Measurements from ENCODE around the gene SPOCK1.

Gene SPOCK1

GRCh38 chr5:137383909-137384308, 115.2 kb downstream of the SPOCK1 start:
- no peak for DNase-seq (ENCODE audit: low read depth in 2 of 2)
- H3K4me3 ChIP-seq (replicated peaks in 1 of 2; ENCODE audit: low read depth in 2 of 2, low read length in 2 of 2): no peak overlapping the region
- no peak for TF ChIP-seq CTCF (IDR thresholded peaks at IDR 0.05; ENCODE audit: low read depth, low read length)

- H3K4me3 ChIP-seq (replicated peaks in 1 of 2; ENCODE audit: low read depth in 2 of 2, low read length in 2 of 2): no peak overlapping the region
- TF ChIP-seq CTCF (IDR thresholded peaks at IDR 0.05; ENCODE audit: low read depth, low read length): no peak
- no peak for DNase-seq (ENCODE audit: low read depth in 2 of 2)
Observed at GRCh38 chr5:137381555-137381954, 117.6 kb downstream of the SPOCK1 start.

GRCh38 chr5:137379555-137380286, 119.4 kb downstream of the SPOCK1 start:
- DNase-seq (ENCODE audit: low read depth in 2 of 2): no peak
- no peak for TF ChIP-seq CTCF (IDR thresholded peaks at IDR 0.05; ENCODE audit: low read depth, low read length)
- H3K4me3 ChIP-seq (replicated peaks in 1 of 2; ENCODE audit: low read depth in 2 of 2, low read length in 2 of 2): no peak overlapping the region

GRCh38 chr5:137375741-137376526, 123.2 kb downstream of the SPOCK1 start:
- H3K4me3 ChIP-seq (replicated peaks in 1 of 2; ENCODE audit: low read depth in 2 of 2, low read length in 2 of 2): no peak overlapping the region
- DNase-seq (ENCODE audit: low read depth in 2 of 2): no peak
- TF ChIP-seq CTCF (IDR thresholded peaks at IDR 0.05; ENCODE audit: low read depth, low read length): no peak

GRCh38 chr5:137374110-137374714, 124.9 kb downstream of the SPOCK1 start:
- no peak for DNase-seq (ENCODE audit: low read depth in 2 of 2)

GRCh38 chr5:137372773-137373160, 126.4 kb downstream of the SPOCK1 start:
- DNase-seq (ENCODE audit: low read depth in 2 of 2): peak in 1 of 2 donors; percentile 31
- no peak for TF ChIP-seq CTCF (IDR thresholded peaks at IDR 0.05; ENCODE audit: low read depth, low read length)

More at GRCh38 chr5:137374110-137374714, 124.9 kb downstream of the SPOCK1 start:
- no peak overlapping the region for H3K4me3 ChIP-seq (replicated peaks in 1 of 2; ENCODE audit: low read depth in 2 of 2, low read length in 2 of 2)
- no peak for TF ChIP-seq CTCF (IDR thresholded peaks at IDR 0.05; ENCODE audit: low read depth, low read length)

More at GRCh38 chr5:137372773-137373160, 126.4 kb downstream of the SPOCK1 start:
- H3K4me3 ChIP-seq (replicated peaks in 1 of 2; ENCODE audit: low read depth in 2 of 2, low read length in 2 of 2): no peak overlapping the region

Measured in cardiac fibroblast (primary cell).